GM13977 (cell line): Measurements from ENCODE around the gene CAMK1.

Experiments
- DNase-seq: peaks from one replicate; pipeline ENCODE4 v3.0.0; 2012; ENCODE audit warnings: low spot score
- CTCF ChIP-seq: IDR thresholded peaks from 2 replicates; pipeline ENCODE4 v1.5.1; 2012; ENCODE audit warnings: mild to moderate bottlenecking, control low read depth; ENCODE audit not compliant: insufficient read depth; ENCODE audit errors: extremely low read depth, missing control alignments
- in situ Hi-C: fragments of 300-500 bp; cut with MboI; formaldehyde crosslinking; loops from one replicate; pipeline ENCODE4 v1.12.0; 2022; ENCODE audit warnings: low sequenced_read_pairs, low pct_unique_long_range_greater_than_20kb, mixed read lengths, inconsistent platforms; ENCODE audit not compliant: unreplicated experiment

CAMK1 gene

GRCh38 chr3:9794400-9794799 lies 24.7 kb upstream of the CAMK1 start:
- in situ Hi-C loops, result no loop called here
- no peak for TF ChIP-seq CTCF
- no peak for DNase-seq

- DNase-seq, result no peak
- in situ Hi-C loops, result no loop called here
- TF ChIP-seq CTCF, result no peak
Observed at GRCh38 chr3:9793161-9793781, 23.5 kb upstream of the CAMK1 start.

- TF ChIP-seq CTCF, result no peak
- DNase-seq, result peak; percentile 93
- in situ Hi-C loops, result no loop called here
Observed at GRCh38 chr3:9792405-9793160, 22.8 kb upstream of the CAMK1 start, which contains the start of the genes ARPC4 and TADA3. TSS of gene ARPC4 (plus strand) at chr3:9793082. CDS start at chr3:9793122, 40 bp downstream. TSS of gene TADA3 (minus strand) at chr3:9792473. CDS start at chr3:9791466, 1,007 bp downstream.

GRCh38 chr3:9791790-9792404 lies 22.1 kb upstream of the CAMK1 start:
- no peak for DNase-seq
- in situ Hi-C loops, result no loop called here
- no peak for TF ChIP-seq CTCF

- TF ChIP-seq CTCF, result no peak
- DNase-seq, result no peak
Observed at GRCh38 chr3:9791127-9791526, 21.4 kb upstream of the CAMK1 start.

GRCh38 chr3:9787714-9788113 lies 18.0 kb upstream of the CAMK1 start:
- no peak for TF ChIP-seq CTCF
- in situ Hi-C loops, result no loop called here
- DNase-seq, result no peak

More at GRCh38 chr3:9791127-9791526, 21.4 kb upstream of the CAMK1 start:
- in situ Hi-C loops, result no loop called here
